ENCODE measurements around the gene NKAPL. TPM values are rescaled to one million over a fixed set of nuclear protein-coding genes. Genes with fewer than 3 reads are reported as not detected.
A peak's percentile ranks its signal among the peaks of the same experiment; 100 is the strongest.

NKAPL gene
- polyA plus RNA-seq, 3 donors = 2.5 to 3.2 (median 2.5) TPM

- no peak for DNase-seq (ENCODE audit: extremely low read depth in 1 of 11, low read depth in 9 of 11, low spot score in 4 of 11)
Measured at GRCh38 chr6:28232785-28233184, 26.3 kb upstream of the NKAPL start.

GRCh38 chr6:28235912-28236452 lies 23.1 kb upstream of the NKAPL start:
- DNase-seq (ENCODE audit: extremely low read depth in 1 of 11, low read depth in 9 of 11, low spot score in 4 of 11) = no peak

- DNase-seq (ENCODE audit: extremely low read depth in 1 of 11, low read depth in 9 of 11, low spot score in 4 of 11) = no peak
Measured at GRCh38 chr6:28239636-28240035, 19.5 kb upstream of the NKAPL start.

GRCh38 chr6:28240471-28240870 lies 18.6 kb upstream of the NKAPL start:
- DNase-seq (ENCODE audit: extremely low read depth in 1 of 11, low read depth in 9 of 11, low spot score in 4 of 11) = no peak

- no peak for DNase-seq (ENCODE audit: extremely low read depth in 1 of 11, low read depth in 9 of 11, low spot score in 4 of 11)
Measured at GRCh38 chr6:28243946-28244345, 15.2 kb upstream of the NKAPL start.

- DNase-seq (ENCODE audit: extremely low read depth in 1 of 11, low read depth in 9 of 11, low spot score in 4 of 11) = no peak
Measured at GRCh38 chr6:28245206-28245941, 13.7 kb upstream of the NKAPL start.

- no peak for DNase-seq (ENCODE audit: extremely low read depth in 1 of 11, low read depth in 9 of 11, low spot score in 4 of 11)
Measured at GRCh38 chr6:28248916-28249315, 10.2 kb upstream of the NKAPL start.

GRCh38 chr6:28250747-28251146 lies 8.3 kb upstream of the NKAPL start:
- DNase-seq (ENCODE audit: extremely low read depth in 1 of 11, low read depth in 9 of 11, low spot score in 4 of 11) = no peak

- DNase-seq (ENCODE audit: extremely low read depth in 1 of 11, low read depth in 9 of 11, low spot score in 4 of 11) = no peak
Measured at GRCh38 chr6:28251661-28252008, 7.5 kb upstream of the NKAPL start.

- peak; percentile 79 to 94 (median 85) for DNase-seq (ENCODE audit: extremely low read depth in 1 of 11, low read depth in 9 of 11, low spot score in 4 of 11)
Measured at GRCh38 chr6:28252009-28252975, 6.8 kb upstream of the NKAPL start, which contains the start of gene ZKSCAN4. ZKSCAN4 (minus strand) TSS chr6:28252269; CDS start chr6:28251980, 289 bp downstream.

GRCh38 chr6:28254121-28254519 lies 5.0 kb upstream of the NKAPL start:
- DNase-seq (ENCODE audit: extremely low read depth in 1 of 11, low read depth in 9 of 11, low spot score in 4 of 11) = no peak

- no peak for DNase-seq (ENCODE audit: extremely low read depth in 1 of 11, low read depth in 9 of 11, low spot score in 4 of 11)
Measured at GRCh38 chr6:28257042-28257441, 2.1 kb upstream of the NKAPL start.

GRCh38 chr6:28263922-28264321 lies 4.8 kb downstream of the NKAPL start:
- DNase-seq (ENCODE audit: extremely low read depth in 1 of 11, low read depth in 9 of 11, low spot score in 4 of 11) = no peak

GRCh38 chr6:28264834-28265401 lies 5.8 kb downstream of the NKAPL start:
- DNase-seq (ENCODE audit: extremely low read depth in 1 of 11, low read depth in 9 of 11, low spot score in 4 of 11) = no peak

GRCh38 chr6:28266563-28266961 lies 7.5 kb downstream of the NKAPL start:
- no peak for DNase-seq (ENCODE audit: extremely low read depth in 1 of 11, low read depth in 9 of 11, low spot score in 4 of 11)

GRCh38 chr6:28266962-28267694 lies 8.0 kb downstream of the NKAPL start, which contains the start of gene ZSCAN26:
ZSCAN26 (plus strand) TSS chr6:28267143; CDS start chr6:28271920, 4,777 bp downstream.
- peak; percentile 79 to 94 (median 87) for DNase-seq (ENCODE audit: extremely low read depth in 1 of 11, low read depth in 9 of 11, low spot score in 4 of 11)

- DNase-seq (ENCODE audit: extremely low read depth in 1 of 11, low read depth in 9 of 11, low spot score in 4 of 11) = no peak
Measured at GRCh38 chr6:28267695-28268059, 8.6 kb downstream of the NKAPL start.

- DNase-seq (ENCODE audit: extremely low read depth in 1 of 11, low read depth in 9 of 11, low spot score in 4 of 11) = no peak
Measured at GRCh38 chr6:28269492-28269891, 10.4 kb downstream of the NKAPL start.

GRCh38 chr6:28274888-28275287 lies 15.8 kb downstream of the NKAPL start:
- no peak for DNase-seq (ENCODE audit: extremely low read depth in 1 of 11, low read depth in 9 of 11, low spot score in 4 of 11)
